Vagina (tissue), 2 donors: ENCODE measurements around the gene UBA3. TPM values are rescaled to one million over a fixed set of nuclear protein-coding genes. Genes with fewer than 3 reads are reported as not detected.

Experiments used
- DNase-seq, 2 donors: peaks; one replicate each; pipeline ENCODE4 v3.0.0-alpha.2; 2017; ENCODE audit errors: extremely low spot score in 2 of 2
- H3K27ac ChIP-seq: fragments of 200-600 bp; sonication (generic); one replicate; pipeline ENCODE4 v1.5.1; 2019
- H3K27me3 ChIP-seq: fragments of 200-600 bp; sonication (generic); one replicate; pipeline ENCODE4 v1.5.1; 2019
- H3K36me3 ChIP-seq, 2 donors: fragments of 200-600 bp; sonication (generic); one replicate each; pipeline ENCODE4 v1.5.1; 2017 to 2019
- H3K4me1 ChIP-seq: fragments of 200-600 bp; sonication (generic); one replicate; pipeline ENCODE4 v1.5.1; 2019
- H3K4me3 ChIP-seq, 2 donors: fragments of 200-600 bp; sonication (generic); 1 replicate in 1 of 2; 2 replicates in 1 of 2; pipeline ENCODE4 v1.5.1; 2016 to 2019
- H3K9me3 ChIP-seq: fragments of 200-600 bp; sonication (generic); one replicate; pipeline ENCODE4 v1.5.1; 2019
- CTCF ChIP-seq, 3 experiments: fragments of 450-650 bp in 2 of 3; fragments of 200-600 bp in 1 of 3; sonication (generic) in 1 of 3; IDR thresholded peaks; one replicate each; pipeline ENCODE4 v1.5.1; 2017 to 2019; ENCODE audit warnings: antibody characterized with exemption in 3 of 3, mild to moderate bottlenecking in 2 of 3, moderate library complexity in 2 of 3
- POLR2A ChIP-seq, 2 donors: fragments of 450-650 bp; IDR thresholded peaks; one replicate each; pipeline ENCODE4 v1.6.1; 2017; ENCODE audit warnings: antibody characterized with exemption in 2 of 2, mild to moderate bottlenecking in 2 of 2, moderate library complexity in 2 of 2
- POLR2AphosphoS5 ChIP-seq, 2 donors: sonication (generic); formaldehyde crosslinking; IDR thresholded peaks; one replicate each; pipeline ENCODE4 v1.9.0; 2017; ENCODE audit warnings: antibody characterized with exemption in 2 of 2, mild to moderate bottlenecking in 2 of 2, low read depth in 1 of 2; ENCODE audit not compliant: insufficient read depth in 1 of 2
- intact Hi-C: fragments of 100-400 bp; cut with DNase I; formaldehyde crosslinking; loops from one replicate; pipeline ENCODE4 v1.15.1; 2023
- total RNA-seq: library from RNA; depleted of rRNA; stranded (reverse); fragments of >200 nt; gene quantifications from one replicate; pipeline ENCODE4 v1.2.3, GENCODE V29; 2016

The UBA3 gene
- total RNA-seq, 1 donor from 2014 or later: 84.7 TPM

- H3K36me3 ChIP-seq: no peaks in the 10 kb centered on the region
- H3K9me3 ChIP-seq: no peaks in the 10 kb centered on the region
- H3K27ac ChIP-seq: peak overlapping the region; percentile 32
- H3K27me3 ChIP-seq: no peaks in the 10 kb centered on the region
- peaks cover 87% of the 10 kb centered on the region for H3K4me1 ChIP-seq
- H3K4me3 ChIP-seq: no peak overlapping the region
- DNase-seq: no peak
- intact Hi-C loops: no loop called here
- TF ChIP-seq POLR2AphosphoS5 (IDR thresholded peaks at IDR 0.05; ENCODE audit: insufficient read depth in 1 of 2, low read depth in 1 of 2) (peak in 1 of 2 donors; percentile 32), POLR2A (IDR thresholded peaks at IDR 0.05) (no peak)
Observed at GRCh38 chr3:69090021-69090420, 9.9 kb upstream of the UBA3 start.

GRCh38 chr3:69088063-69088462, 7.9 kb upstream of the UBA3 start:
- intact Hi-C loops: loop anchor here (5.0 kb wide), 1 partner anchor 76 kb away; the partner anchor contains the start of gene EOGT
- Histone ChIP-seq H3K36me3 (no peaks in the 10 kb centered on the region), H3K4me3 (peak overlapping the region; percentile 11 to 69), H3K9me3 (no peaks in the 10 kb centered on the region), H3K27me3 (no peaks in the 10 kb centered on the region), H3K4me1 (peaks cover 82% of the 10 kb centered on the region), H3K27ac (peak overlapping the region; percentile 88)
- DNase-seq: no peak
- peak in 1 of 2 donors; percentile 52 for TF ChIP-seq POLR2AphosphoS5 (IDR thresholded peaks at IDR 0.05; ENCODE audit: insufficient read depth in 1 of 2, low read depth in 1 of 2)
- no peak for TF ChIP-seq POLR2A (IDR thresholded peaks at IDR 0.05)

GRCh38 chr3:69087030-69087791, 7.0 kb upstream of the UBA3 start:
- H3K9me3 ChIP-seq: no peaks in the 10 kb centered on the region
- TF ChIP-seq POLR2AphosphoS5 (IDR thresholded peaks at IDR 0.05; ENCODE audit: insufficient read depth in 1 of 2, low read depth in 1 of 2) (no peak), POLR2A (IDR thresholded peaks at IDR 0.05) (no peak), CTCF (IDR thresholded peaks at IDR 0.05) (no peak)
- no peaks in the 10 kb centered on the region for H3K36me3 ChIP-seq
- peak overlapping the region; percentile 88 for H3K27ac ChIP-seq
- H3K4me1 ChIP-seq: peaks cover 82% of the 10 kb centered on the region
- peak overlapping the region; percentile 69 to 89 for H3K4me3 ChIP-seq
- intact Hi-C loops: loop anchor here (5.0 kb wide), 1 partner anchor 75 kb away; the partner anchor contains the start of gene EOGT
- no peak for DNase-seq
- H3K27me3 ChIP-seq: no peaks in the 10 kb centered on the region

GRCh38 chr3:69085833-69086722, 5.9 kb upstream of the UBA3 start:
- no peaks in the 10 kb centered on the region for H3K27me3 ChIP-seq
- intact Hi-C loops: loop anchor here (5.0 kb wide), 1 partner anchor 74 kb away; the partner anchor contains the start of gene EOGT
- peak in 1 of 2 donors; percentile 92 for DNase-seq
- H3K4me3 ChIP-seq: peak overlapping the region; percentile 69 to 89
- H3K4me1 ChIP-seq: peaks cover 76% of the 10 kb centered on the region
- H3K27ac ChIP-seq: peak overlapping the region; percentile 88
- no peaks in the 10 kb centered on the region for H3K36me3 ChIP-seq
- peak in 1 of 2 donors; percentile 60 for TF ChIP-seq POLR2AphosphoS5 (IDR thresholded peaks at IDR 0.05; ENCODE audit: insufficient read depth in 1 of 2, low read depth in 1 of 2)
- TF ChIP-seq CTCF (IDR thresholded peaks at IDR 0.05): no peak
- no peak for TF ChIP-seq POLR2A (IDR thresholded peaks at IDR 0.05)
- no peaks in the 10 kb centered on the region for H3K9me3 ChIP-seq

GRCh38 chr3:69085168-69085832, 5.1 kb upstream of the UBA3 start:
- Histone ChIP-seq H3K27ac (peak overlapping the region; percentile 88), H3K9me3 (no peaks in the 10 kb centered on the region), H3K27me3 (no peaks in the 10 kb centered on the region), H3K36me3 (no peaks in the 10 kb centered on the region), H3K4me1 (peaks cover 68% of the 10 kb centered on the region), H3K4me3 (peak overlapping the region; percentile 69 to 89)
- DNase-seq: no peak
- intact Hi-C loops: loop anchor here (5.0 kb wide), 1 partner anchor 73 kb away; the partner anchor contains the start of gene EOGT
- TF ChIP-seq POLR2A (IDR thresholded peaks at IDR 0.05) (no peak), CTCF (IDR thresholded peaks at IDR 0.05) (no peak), POLR2AphosphoS5 (IDR thresholded peaks at IDR 0.05; ENCODE audit: insufficient read depth in 1 of 2, low read depth in 1 of 2) (peak in 1 of 2 donors; percentile 75)
